Liver (tissue), 3 donors: Measurements from ENCODE around the gene TEX48.

Experiments
- EGR1 ChIP-seq, 2 donors: IDR thresholded peaks; 2 replicates each; pipeline ENCODE4 v1.6.1; 2016 to 2018; ENCODE audit warnings: antibody characterized with exemption in 2 of 2, low read depth in 2 of 2
- GABPA ChIP-seq, 2 donors: IDR thresholded peaks in 1 of 2; conservative IDR thresholded peaks in 1 of 2; 2 replicates each; pipeline ENCODE4 v1.6.1; 2016; ENCODE audit warnings: antibody characterized with exemption in 2 of 2, mild to moderate bottlenecking in 1 of 2, moderate library complexity in 1 of 2
- SP1 ChIP-seq: IDR thresholded peaks from 2 replicates; pipeline ENCODE4 v1.6.1; 2018; ENCODE audit warnings: antibody characterized with exemption, mild to moderate bottlenecking
- TAF1 ChIP-seq: conservative IDR thresholded peaks from 2 replicates; pipeline ENCODE4 v1.6.1; 2016; ENCODE audit warnings: antibody characterized with exemption, mild to moderate bottlenecking
- TF ChIP-seq, protein P1 (sequence below): fragments of 150-350 bp; IDR thresholded peaks from 2 replicates; pipeline ENCODE4 v1.5.1; 2017; ENCODE audit warnings: improper control_type of control experiment, low read depth, low read length; ENCODE audit not compliant: missing input control
- TF ChIP-seq, protein P2 (sequence below): IDR thresholded peaks from 2 replicates; pipeline ENCODE4 v1.6.1; 2016; ENCODE audit warnings: antibody characterized with exemption, mild to moderate bottlenecking
- TF ChIP-seq, protein P3 (sequence below): IDR thresholded peaks from 2 replicates; pipeline ENCODE4 v1.6.1; 2016; ENCODE audit warnings: antibody characterized with exemption
- TF ChIP-seq, protein P4 (sequence below): IDR thresholded peaks from 2 replicates; pipeline ENCODE4 v1.6.1; 2016; ENCODE audit warnings: antibody characterized with exemption
- donor health status: healthy.
- donor health status: healthy.

DNA sequence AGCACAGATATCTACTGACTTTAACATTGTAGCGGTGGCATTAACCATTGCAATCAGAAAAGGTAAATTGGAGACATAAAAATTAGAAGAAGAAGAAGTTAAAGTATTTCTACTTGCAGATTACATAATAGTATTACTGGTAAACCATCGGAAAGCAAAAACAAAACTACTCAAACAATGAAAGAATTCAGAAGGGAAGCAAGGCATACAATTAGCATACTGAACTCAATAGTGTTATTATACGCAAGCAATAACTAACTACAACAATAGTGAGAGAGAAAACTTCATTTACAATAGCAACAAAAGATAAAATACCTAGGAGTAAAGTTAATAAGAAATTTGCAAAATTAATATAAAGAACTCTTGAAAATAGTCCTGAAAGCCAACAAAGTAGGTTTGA lies 17.8 kb downstream of the TEX48 start:
- TF ChIP-seq, protein P1, sequence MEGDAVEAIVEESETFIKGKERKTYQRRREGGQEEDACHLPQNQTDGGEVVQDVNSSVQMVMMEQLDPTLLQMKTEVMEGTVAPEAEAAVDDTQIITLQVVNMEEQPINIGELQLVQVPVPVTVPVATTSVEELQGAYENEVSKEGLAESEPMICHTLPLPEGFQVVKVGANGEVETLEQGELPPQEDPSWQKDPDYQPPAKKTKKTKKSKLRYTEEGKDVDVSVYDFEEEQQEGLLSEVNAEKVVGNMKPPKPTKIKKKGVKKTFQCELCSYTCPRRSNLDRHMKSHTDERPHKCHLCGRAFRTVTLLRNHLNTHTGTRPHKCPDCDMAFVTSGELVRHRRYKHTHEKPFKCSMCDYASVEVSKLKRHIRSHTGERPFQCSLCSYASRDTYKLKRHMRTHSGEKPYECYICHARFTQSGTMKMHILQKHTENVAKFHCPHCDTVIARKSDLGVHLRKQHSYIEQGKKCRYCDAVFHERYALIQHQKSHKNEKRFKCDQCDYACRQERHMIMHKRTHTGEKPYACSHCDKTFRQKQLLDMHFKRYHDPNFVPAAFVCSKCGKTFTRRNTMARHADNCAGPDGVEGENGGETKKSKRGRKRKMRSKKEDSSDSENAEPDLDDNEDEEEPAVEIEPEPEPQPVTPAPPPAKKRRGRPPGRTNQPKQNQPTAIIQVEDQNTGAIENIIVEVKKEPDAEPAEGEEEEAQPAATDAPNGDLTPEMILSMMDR: no peak
- no peak for TF ChIP-seq TAF1
- TF ChIP-seq, protein P2, sequence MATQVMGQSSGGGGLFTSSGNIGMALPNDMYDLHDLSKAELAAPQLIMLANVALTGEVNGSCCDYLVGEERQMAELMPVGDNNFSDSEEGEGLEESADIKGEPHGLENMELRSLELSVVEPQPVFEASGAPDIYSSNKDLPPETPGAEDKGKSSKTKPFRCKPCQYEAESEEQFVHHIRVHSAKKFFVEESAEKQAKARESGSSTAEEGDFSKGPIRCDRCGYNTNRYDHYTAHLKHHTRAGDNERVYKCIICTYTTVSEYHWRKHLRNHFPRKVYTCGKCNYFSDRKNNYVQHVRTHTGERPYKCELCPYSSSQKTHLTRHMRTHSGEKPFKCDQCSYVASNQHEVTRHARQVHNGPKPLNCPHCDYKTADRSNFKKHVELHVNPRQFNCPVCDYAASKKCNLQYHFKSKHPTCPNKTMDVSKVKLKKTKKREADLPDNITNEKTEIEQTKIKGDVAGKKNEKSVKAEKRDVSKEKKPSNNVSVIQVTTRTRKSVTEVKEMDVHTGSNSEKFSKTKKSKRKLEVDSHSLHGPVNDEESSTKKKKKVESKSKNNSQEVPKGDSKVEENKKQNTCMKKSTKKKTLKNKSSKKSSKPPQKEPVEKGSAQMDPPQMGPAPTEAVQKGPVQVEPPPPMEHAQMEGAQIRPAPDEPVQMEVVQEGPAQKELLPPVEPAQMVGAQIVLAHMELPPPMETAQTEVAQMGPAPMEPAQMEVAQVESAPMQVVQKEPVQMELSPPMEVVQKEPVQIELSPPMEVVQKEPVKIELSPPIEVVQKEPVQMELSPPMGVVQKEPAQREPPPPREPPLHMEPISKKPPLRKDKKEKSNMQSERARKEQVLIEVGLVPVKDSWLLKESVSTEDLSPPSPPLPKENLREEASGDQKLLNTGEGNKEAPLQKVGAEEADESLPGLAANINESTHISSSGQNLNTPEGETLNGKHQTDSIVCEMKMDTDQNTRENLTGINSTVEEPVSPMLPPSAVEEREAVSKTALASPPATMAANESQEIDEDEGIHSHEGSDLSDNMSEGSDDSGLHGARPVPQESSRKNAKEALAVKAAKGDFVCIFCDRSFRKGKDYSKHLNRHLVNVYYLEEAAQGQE: no peak
- TF ChIP-seq GABPA (IDR thresholded peaks at IDR 0.05 in 1 of 2, conservative IDR thresholded peaks at IDR 0.05 in 1 of 2): no peak
- TF ChIP-seq SP1: no peak
- TF ChIP-seq, protein P3, sequence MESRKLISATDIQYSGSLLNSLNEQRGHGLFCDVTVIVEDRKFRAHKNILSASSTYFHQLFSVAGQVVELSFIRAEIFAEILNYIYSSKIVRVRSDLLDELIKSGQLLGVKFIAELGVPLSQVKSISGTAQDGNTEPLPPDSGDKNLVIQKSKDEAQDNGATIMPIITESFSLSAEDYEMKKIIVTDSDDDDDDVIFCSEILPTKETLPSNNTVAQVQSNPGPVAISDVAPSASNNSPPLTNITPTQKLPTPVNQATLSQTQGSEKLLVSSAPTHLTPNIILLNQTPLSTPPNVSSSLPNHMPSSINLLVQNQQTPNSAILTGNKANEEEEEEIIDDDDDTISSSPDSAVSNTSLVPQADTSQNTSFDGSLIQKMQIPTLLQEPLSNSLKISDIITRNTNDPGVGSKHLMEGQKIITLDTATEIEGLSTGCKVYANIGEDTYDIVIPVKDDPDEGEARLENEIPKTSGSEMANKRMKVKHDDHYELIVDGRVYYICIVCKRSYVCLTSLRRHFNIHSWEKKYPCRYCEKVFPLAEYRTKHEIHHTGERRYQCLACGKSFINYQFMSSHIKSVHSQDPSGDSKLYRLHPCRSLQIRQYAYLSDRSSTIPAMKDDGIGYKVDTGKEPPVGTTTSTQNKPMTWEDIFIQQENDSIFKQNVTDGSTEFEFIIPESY: no peak
- no peak for TF ChIP-seq EGR1 (IDR thresholded peaks at IDR 0.05; ENCODE audit: low read depth in 2 of 2)
- TF ChIP-seq, protein P4, sequence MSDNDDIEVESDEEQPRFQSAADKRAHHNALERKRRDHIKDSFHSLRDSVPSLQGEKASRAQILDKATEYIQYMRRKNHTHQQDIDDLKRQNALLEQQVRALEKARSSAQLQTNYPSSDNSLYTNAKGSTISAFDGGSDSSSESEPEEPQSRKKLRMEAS: no peak
